DND-41 (cell line): ENCODE measurements around the gene CDA.

Experiments used
- ATAC-seq: fragments of 200-7000 bp; cut with Tn5 transposase; 3 replicates; pipeline ENCODE4 v1.9.1; 2021; ENCODE audit warnings: low read depth; ENCODE audit not compliant: insufficient read depth
- DNase-seq: peaks from one replicate; pipeline ENCODE4 v3.0.0-alpha.2; 2020
- H2AFZ ChIP-seq: 2 replicates; pipeline ENCODE4 v1.6.0; 2012; ENCODE audit warnings: low read depth, low read length
- H3K27ac ChIP-seq: 2 replicates; pipeline ENCODE4 v1.5.1; 2012; ENCODE audit warnings: low read length, inconsistent platforms
- H3K27me3 ChIP-seq: fragments of 200-600 bp; sonication (generic); 2 replicates; pipeline ENCODE4 v1.6.0; 2012; ENCODE audit warnings: low read length, mild to moderate bottlenecking, inconsistent platforms; ENCODE audit not compliant: insufficient read depth, poor library complexity
- H3K36me3 ChIP-seq: 2 replicates; pipeline ENCODE4 v1.5.1; 2012; ENCODE audit warnings: low read length, inconsistent platforms; ENCODE audit not compliant: insufficient read depth
- H3K4me1 ChIP-seq: 2 replicates; pipeline ENCODE4 v1.5.1; 2012; ENCODE audit warnings: mild to moderate bottlenecking, low read length; ENCODE audit not compliant: insufficient read depth
- H3K4me2 ChIP-seq: 2 replicates; pipeline ENCODE4 v1.6.0; 2012; ENCODE audit warnings: mild to moderate bottlenecking, moderate library complexity, low read length, inconsistent platforms; ENCODE audit not compliant: insufficient read depth
- H3K4me3 ChIP-seq, 2 experiments: fragments of 200-600 bp in 1 of 2; shearing (Covaris generic) in 1 of 2; 2 replicates each; pipeline ENCODE4 v1.5.1; 2012 to 2016; ENCODE audit warnings: inconsistent platforms in 2 of 2, low read length in 2 of 2, mild to moderate bottlenecking in 2 of 2, low read depth in 1 of 2, moderate library complexity in 1 of 2
- H3K79me2 ChIP-seq: 2 replicates; pipeline ENCODE4 v1.6.0; 2012; ENCODE audit warnings: low read length, inconsistent platforms; ENCODE audit not compliant: insufficient read depth
- H3K9ac ChIP-seq: 2 replicates; pipeline ENCODE4 v1.6.0; 2012; ENCODE audit warnings: low read depth, mild to moderate bottlenecking, inconsistent platforms, low read length, moderate library complexity
- H3K9me3 ChIP-seq: 2 replicates; pipeline ENCODE4 v1.5.1; 2012; ENCODE audit warnings: low read length, moderate library complexity, mild to moderate bottlenecking, inconsistent platforms; ENCODE audit not compliant: insufficient read depth, severe bottlenecking
- H4K20me1 ChIP-seq: 2 replicates; pipeline ENCODE4 v1.6.0; 2012; ENCODE audit warnings: low read length; ENCODE audit not compliant: insufficient read depth
- CTCF ChIP-seq: IDR thresholded peaks from 2 replicates; pipeline ENCODE4 v1.5.1; 2012; ENCODE audit warnings: borderline replicate concordance, low read length, moderate library complexity, mild to moderate bottlenecking; ENCODE audit not compliant: poor library complexity, severe bottlenecking; ENCODE audit errors: extremely low read depth
- EZH2 ChIP-seq: IDR thresholded peaks from 3 replicates; pipeline ENCODE4 v1.6.1; 2012; ENCODE audit warnings: borderline replicate concordance, low read depth, mild to moderate bottlenecking, moderate library complexity, low read length, inconsistent platforms; ENCODE audit not compliant: severe bottlenecking

CDA gene

GRCh38 chr1:20565234-20565633 is 23.7 kb upstream of the CDA start:
- Histone ChIP-seq H3K4me1 (no peaks in the 10 kb centered on the region), H4K20me1 (no peaks in the 10 kb centered on the region), H2AFZ (no peak overlapping the region), H3K27me3 (peaks cover 9% of the 10 kb centered on the region), H3K36me3 (no peaks in the 10 kb centered on the region), H3K9ac (no peak overlapping the region), H3K27ac (no peak overlapping the region), H3K9me3 (no peaks in the 10 kb centered on the region), H3K79me2 (no peaks in the 10 kb centered on the region), H3K4me2 (no peak overlapping the region), H3K4me3 (no peak overlapping the region)
- TF ChIP-seq CTCF (no peak), EZH2 (no peak)
- DNase-seq (no peak), ATAC-seq (no peak)

GRCh38 chr1:20569523-20570098 is 19.3 kb upstream of the CDA start:
- no peak for ATAC-seq
- no peaks in the 10 kb centered on the region for H3K36me3 ChIP-seq
- TF ChIP-seq EZH2 (no peak), CTCF (no peak)
- H3K27me3 ChIP-seq, result peaks cover 8% of the 10 kb centered on the region
- no peak overlapping the region for H3K27ac ChIP-seq
- no peaks in the 10 kb centered on the region for H3K4me1 ChIP-seq
- DNase-seq, result no peak
- no peak overlapping the region for H2AFZ ChIP-seq
- no peaks in the 10 kb centered on the region for H4K20me1 ChIP-seq
- no peaks in the 10 kb centered on the region for H3K79me2 ChIP-seq
- H3K4me2 ChIP-seq, result no peak overlapping the region
- no peaks in the 10 kb centered on the region for H3K9me3 ChIP-seq
- no peak overlapping the region for H3K4me3 ChIP-seq
- no peak overlapping the region for H3K9ac ChIP-seq

GRCh38 chr1:20571427-20571826 is 17.5 kb upstream of the CDA start:
- Histone ChIP-seq H3K9ac (no peak overlapping the region), H3K4me3 (no peak overlapping the region), H4K20me1 (no peaks in the 10 kb centered on the region), H3K79me2 (no peaks in the 10 kb centered on the region), H3K36me3 (no peaks in the 10 kb centered on the region), H3K4me2 (no peak overlapping the region), H3K4me1 (no peaks in the 10 kb centered on the region), H3K27me3 (peaks cover 6% of the 10 kb centered on the region), H2AFZ (no peak overlapping the region), H3K27ac (no peak overlapping the region), H3K9me3 (no peaks in the 10 kb centered on the region)
- no peak for TF ChIP-seq EZH2
- TF ChIP-seq CTCF, result no peak
- DNase-seq (no peak), ATAC-seq (no peak)

- no peak for TF ChIP-seq CTCF
- no peak for TF ChIP-seq EZH2
- Histone ChIP-seq H3K27ac (no peak overlapping the region), H3K4me1 (no peaks in the 10 kb centered on the region), H2AFZ (no peak overlapping the region), H3K4me2 (no peak overlapping the region), H3K9ac (no peak overlapping the region), H3K27me3 (peaks cover 4% of the 10 kb centered on the region), H3K9me3 (no peaks in the 10 kb centered on the region), H3K36me3 (no peaks in the 10 kb centered on the region), H4K20me1 (no peaks in the 10 kb centered on the region), H3K4me3 (no peak overlapping the region), H3K79me2 (no peaks in the 10 kb centered on the region)
- DNase-seq, result no peak
- ATAC-seq, result no peak
Observed at GRCh38 chr1:20573987-20574386, 14.9 kb upstream of the CDA start.
